Large intestine (tissue), 3 donors: ENCODE results near the gene SHOX. TPM values are rescaled to one million over a fixed set of nuclear protein-coding genes. Genes with fewer than 3 reads are reported as not detected.

ENCODE experiments used
- DNase-seq, 2 donors: peaks; one replicate each; pipeline versions ENCODE4 v3.0.0 to v3.0.0-alpha.2; 2013
- H3K27ac ChIP-seq: one replicate; pipeline ENCODE4 v1.5.1; 2013; ENCODE audit warnings: low read length
- H3K27me3 ChIP-seq: 2 replicates; pipeline ENCODE4 v1.6.1; 2013; ENCODE audit warnings: low read length; ENCODE audit not compliant: control insufficient read depth, insufficient read depth
- H3K36me3 ChIP-seq: 2 replicates; pipeline ENCODE4 v1.6.1; 2013; ENCODE audit warnings: low read length; ENCODE audit not compliant: control insufficient read depth, insufficient read depth
- H3K4me1 ChIP-seq: one replicate; pipeline ENCODE4 v1.6.1; 2013; ENCODE audit warnings: low read length; ENCODE audit not compliant: control insufficient read depth, insufficient read depth
- H3K4me3 ChIP-seq: one replicate; pipeline ENCODE4 v1.5.1; 2013; ENCODE audit warnings: low read length
- H3K9me3 ChIP-seq: one replicate; pipeline ENCODE4 v1.6.1; 2013; ENCODE audit warnings: mild to moderate bottlenecking, low read depth, low read length, moderate library complexity; ENCODE audit not compliant: control insufficient read depth
- WGBS: methylation state at CpG from one replicate; pipeline ENCODE4 v1.1.5; 2013; ENCODE audit warnings: low lambda C conversion rate; ENCODE audit not compliant: insufficient coverage; 5-methylcytosine and 5-hydroxymethylcytosine counted together
- polyA plus RNA-seq: library from polyadenylated mRNA; unstranded; fragments of 120-200 nt; gene quantifications from one replicate; pipeline ENCODE4 v1.2.1, GENCODE V29; 2013

The SHOX gene
- polyA plus RNA-seq, 1 donor = 0.01 TPM

DNA sequence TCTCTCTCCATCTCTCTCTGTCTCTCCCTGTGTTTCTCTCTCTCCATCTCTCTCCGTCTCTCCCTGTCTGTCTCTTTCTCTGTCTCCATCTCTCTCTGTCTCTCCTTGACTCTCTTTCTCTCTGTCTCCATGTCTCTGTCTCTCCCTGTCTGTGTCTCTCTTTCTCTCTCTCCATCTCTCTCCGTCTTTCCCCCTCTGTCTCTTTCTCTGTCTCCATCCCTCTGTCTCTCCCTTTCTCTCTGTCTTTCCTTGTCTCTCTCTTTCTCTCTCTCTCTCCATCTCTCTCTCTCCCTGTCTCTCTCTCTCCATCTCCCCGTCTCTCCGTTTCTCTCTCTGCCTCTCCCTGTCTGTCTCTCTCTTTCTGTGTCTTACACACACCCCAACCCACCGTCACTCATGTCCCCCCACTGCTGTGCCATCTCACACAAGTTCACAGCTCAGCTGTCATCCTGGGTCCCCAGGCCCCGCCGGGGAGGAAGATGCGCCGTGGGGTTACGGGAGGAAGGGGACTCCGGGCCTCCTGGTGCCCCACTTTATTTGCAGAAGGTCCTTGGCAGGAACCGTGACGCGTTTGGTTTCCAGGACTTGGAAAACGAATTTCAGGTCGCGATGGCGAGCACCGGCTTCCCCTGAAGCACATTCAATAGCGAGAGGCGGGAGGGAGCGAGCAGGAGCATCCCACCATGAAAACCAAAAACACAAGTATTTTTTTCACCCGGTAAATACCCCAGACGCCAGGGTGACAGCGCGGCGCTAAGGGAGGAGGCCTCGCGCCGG lies 1.2 kb upstream of the SHOX start:
- peaks cover 76% of the 10 kb centered on the region for H3K27me3 ChIP-seq
- H3K4me1 ChIP-seq = no peaks in the 10 kb centered on the region
- peaks cover 11% of the 10 kb centered on the region for H3K9me3 ChIP-seq
- H3K27ac ChIP-seq = no peak overlapping the region
- no peak overlapping the region for H3K4me3 ChIP-seq
- H3K36me3 ChIP-seq = no peaks in the 10 kb centered on the region
- no peak for DNase-seq
- WGBS = 12% methylated on average over 4 of the region's 30 CpGs

DNA sequence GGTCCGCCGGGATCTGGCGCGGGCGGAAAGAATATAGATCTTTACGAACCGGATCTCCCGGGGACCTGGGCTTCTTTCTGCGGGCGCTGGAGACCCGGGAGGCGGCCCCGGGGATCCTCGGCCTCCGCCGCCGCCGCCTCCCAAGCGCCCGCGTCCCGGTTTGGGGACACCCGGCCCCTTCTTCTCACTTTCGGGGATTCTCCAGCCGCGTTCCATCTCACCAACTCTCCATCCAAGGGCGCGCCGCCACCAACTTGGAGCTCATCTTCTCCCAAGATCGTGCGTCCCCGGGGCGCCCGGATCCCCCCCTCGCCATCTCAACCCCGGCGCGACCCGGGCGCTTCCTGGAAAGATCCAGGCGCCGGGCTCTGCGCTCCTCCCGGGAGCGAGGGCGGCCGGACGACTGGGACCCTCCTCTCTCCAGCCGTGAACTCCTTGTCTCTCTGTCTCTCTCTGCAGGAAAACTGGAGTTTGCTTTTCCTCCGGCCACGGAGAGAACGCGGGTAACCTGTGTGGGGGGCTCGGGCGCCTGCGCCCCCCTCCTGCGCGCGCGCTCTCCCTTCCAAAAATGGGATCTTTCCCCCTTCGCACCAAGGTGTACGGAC lies 482 bp upstream of the SHOX start:
- H3K4me1 ChIP-seq = no peaks in the 10 kb centered on the region
- no CpG with 5 or more reads among the region's 62 CpGs for WGBS
- H3K4me3 ChIP-seq = no peak overlapping the region
- no peak for DNase-seq
- H3K36me3 ChIP-seq = no peaks in the 10 kb centered on the region
- H3K27me3 ChIP-seq = peaks cover 81% of the 10 kb centered on the region
- no peak overlapping the region for H3K27ac ChIP-seq
- peaks cover 11% of the 10 kb centered on the region for H3K9me3 ChIP-seq

DNA sequence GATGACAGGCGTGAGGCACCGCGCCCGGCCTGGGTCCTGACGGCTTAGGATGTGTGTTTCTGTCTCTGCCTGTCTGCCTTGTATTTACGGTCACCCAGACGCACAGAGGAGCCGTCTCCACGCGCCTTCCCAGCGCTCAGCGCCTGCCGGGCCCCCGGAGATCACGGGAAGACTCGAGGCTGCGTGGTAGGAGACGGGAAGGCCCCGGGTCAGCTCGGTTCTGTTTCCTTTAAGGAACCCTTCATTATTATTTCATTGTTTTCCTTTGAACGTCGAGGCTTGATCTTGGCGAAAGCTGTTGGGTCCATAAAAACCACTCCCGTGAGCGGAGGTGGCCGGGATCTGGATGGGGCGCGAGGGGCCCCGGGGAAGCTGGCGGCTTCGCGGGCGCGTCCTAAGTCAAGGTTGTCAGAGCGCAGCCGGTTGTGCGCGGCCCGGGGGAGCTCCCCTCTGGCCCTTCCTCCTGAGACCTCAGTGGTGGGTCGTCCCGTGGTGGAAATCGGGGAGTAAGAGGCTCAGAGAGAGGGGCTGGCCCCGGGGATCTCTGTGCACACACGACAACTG lies 1.3 kb downstream of the SHOX start:
- peaks cover 11% of the 10 kb centered on the region for H3K9me3 ChIP-seq
- DNase-seq = no peak
- no peak overlapping the region for H3K4me3 ChIP-seq
- H3K27ac ChIP-seq = no peak overlapping the region
- H3K27me3 ChIP-seq = peaks cover 83% of the 10 kb centered on the region
- WGBS = no CpG with 5 or more reads among the region's 44 CpGs
- no peaks in the 10 kb centered on the region for H3K4me1 ChIP-seq
- no peaks in the 10 kb centered on the region for H3K36me3 ChIP-seq

DNA sequence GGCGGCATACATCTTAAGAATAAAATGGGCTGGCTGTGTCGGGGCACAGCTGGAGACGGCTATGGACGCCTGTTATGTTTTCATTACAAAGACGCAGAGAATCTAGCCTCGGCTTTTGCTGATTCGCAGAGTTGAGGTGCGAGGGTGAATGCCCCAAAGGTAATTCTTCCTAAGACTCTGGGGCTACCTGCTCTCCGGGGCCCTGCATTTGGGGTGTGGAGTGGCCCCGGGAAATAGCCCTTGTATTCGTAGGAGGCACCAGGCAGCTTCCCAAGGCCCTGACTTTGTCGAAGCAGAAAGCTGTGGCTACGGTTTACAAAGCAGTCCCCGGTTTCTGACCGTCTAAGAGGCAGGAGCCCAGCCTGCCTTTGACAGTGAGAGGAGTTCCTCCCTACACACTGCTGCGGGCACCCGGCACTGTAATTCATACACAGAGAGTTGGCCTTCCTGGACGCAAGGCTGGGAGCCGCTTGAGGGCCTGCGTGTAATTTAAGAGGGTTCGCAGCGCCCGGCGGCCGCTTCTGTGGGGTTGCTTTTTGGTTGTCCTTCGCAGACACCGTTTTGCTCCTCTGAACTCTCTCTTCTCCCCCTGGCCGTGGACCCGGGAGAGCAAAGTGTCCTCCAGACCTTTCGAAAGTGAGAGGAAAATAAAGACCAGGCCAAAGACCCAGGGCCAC lies 1.9 kb downstream of the SHOX start:
- H3K4me3 ChIP-seq = no peak overlapping the region
- WGBS = no CpG with 5 or more reads among the region's 30 CpGs
- no peak for DNase-seq
- H3K9me3 ChIP-seq = peaks cover 11% of the 10 kb centered on the region
- H3K27me3 ChIP-seq = peaks cover 83% of the 10 kb centered on the region
- no peak overlapping the region for H3K27ac ChIP-seq
- no peaks in the 10 kb centered on the region for H3K36me3 ChIP-seq
- no peaks in the 10 kb centered on the region for H3K4me1 ChIP-seq

DNA sequence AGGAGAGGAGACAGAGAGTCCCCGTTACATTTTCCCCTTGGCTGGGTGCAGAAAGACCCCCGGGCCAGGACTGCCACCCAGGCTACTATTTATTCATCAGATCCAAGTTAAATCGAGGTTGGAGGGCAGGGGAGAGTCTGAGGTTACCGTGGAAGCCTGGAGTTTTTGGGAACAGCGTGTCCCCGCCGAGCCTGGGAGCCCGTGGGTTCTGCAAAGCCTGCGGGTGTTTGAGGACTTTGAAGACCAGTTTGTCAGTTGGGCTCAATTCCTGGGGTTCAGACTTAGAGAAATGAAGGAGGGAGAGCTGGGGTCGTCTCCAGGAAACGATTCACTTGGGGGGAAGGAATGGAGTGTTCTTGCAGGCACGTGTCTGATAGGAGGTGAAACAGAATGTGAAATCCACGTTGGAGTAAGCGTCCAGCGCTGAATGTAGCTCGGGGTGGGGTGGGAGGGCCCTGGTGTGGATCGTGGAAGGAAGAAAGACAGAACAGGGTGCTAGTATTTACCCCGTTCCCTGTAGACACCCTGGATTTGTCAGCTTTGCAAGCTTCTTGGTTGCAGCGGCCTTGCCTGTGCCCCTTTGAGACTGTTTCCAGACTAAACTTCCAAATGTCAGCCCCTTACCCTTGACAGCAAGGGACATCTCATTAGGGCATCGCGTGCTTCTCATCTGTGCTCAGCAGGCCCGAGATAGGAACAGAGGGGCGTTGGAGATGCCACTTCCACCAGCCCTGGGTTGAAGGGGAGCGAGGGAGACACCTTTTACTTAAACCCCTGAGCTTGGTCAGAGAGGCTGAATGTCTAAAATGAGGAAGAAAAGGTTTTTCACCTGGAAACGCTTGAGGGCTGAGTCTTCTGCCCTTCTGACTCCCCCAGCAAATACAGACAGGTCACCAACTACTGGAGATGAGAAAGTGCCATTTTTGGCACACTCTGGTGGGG lies 2.7 kb downstream of the SHOX start:
- Histone ChIP-seq H3K4me3 (no peak overlapping the region), H3K4me1 (no peaks in the 10 kb centered on the region), H3K36me3 (no peaks in the 10 kb centered on the region), H3K27ac (no peak overlapping the region), H3K9me3 (peaks cover 11% of the 10 kb centered on the region), H3K27me3 (peaks cover 84% of the 10 kb centered on the region)
- WGBS = no CpG with 5 or more reads among the region's 25 CpGs
- DNase-seq = no peak

DNA sequence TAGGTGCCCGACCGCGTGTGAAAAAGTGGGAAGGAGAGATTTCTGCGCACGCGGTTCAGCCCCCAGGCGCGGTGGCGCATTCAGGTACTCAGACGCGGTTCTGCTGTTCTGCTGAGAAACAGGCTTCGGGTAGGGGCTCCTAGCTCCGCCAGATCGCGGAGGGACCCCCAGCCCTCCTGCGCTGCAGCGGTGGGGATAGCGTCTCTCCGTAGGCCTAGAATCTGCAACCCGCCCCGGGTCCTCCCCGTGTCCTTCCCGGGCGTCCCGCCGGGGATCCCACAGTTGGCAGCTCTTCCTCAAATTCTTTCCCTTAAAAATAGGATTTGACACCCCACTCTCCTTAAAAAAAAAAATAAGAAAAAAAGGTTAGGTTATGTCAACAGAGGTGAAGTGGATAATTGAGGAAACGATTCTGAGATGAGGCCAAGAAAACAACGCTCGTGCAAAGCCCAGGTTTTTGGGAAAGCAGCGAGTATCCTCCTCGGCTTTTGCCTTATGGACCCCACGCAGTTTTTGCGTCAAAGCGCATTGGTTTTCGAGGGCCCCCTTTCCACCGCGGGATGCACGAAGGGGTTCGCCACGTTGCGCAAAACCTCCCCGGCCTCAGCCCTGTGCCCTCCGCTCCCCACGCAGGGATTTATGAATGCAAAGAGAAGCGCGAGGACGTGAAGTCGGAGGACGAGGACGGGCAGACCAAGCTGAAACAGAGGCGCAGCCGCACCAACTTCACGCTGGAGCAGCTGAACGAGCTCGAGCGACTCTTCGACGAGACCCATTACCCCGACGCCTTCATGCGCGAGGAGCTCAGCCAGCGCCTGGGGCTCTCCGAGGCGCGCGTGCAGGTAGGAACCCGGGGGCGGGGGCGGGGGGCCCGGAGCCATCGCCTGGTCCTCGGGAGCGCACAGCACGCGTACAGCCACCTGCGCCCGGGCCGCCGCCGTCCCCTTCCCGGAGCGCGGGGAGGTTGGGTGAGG lies 3.7 kb downstream of the SHOX start:
- Histone ChIP-seq H3K27ac (no peak overlapping the region), H3K36me3 (no peaks in the 10 kb centered on the region), H3K4me1 (no peaks in the 10 kb centered on the region), H3K9me3 (peaks cover 11% of the 10 kb centered on the region), H3K4me3 (no peak overlapping the region), H3K27me3 (peaks cover 92% of the 10 kb centered on the region)
- WGBS = no CpG with 5 or more reads among the region's 84 CpGs
- no peak for DNase-seq

DNA sequence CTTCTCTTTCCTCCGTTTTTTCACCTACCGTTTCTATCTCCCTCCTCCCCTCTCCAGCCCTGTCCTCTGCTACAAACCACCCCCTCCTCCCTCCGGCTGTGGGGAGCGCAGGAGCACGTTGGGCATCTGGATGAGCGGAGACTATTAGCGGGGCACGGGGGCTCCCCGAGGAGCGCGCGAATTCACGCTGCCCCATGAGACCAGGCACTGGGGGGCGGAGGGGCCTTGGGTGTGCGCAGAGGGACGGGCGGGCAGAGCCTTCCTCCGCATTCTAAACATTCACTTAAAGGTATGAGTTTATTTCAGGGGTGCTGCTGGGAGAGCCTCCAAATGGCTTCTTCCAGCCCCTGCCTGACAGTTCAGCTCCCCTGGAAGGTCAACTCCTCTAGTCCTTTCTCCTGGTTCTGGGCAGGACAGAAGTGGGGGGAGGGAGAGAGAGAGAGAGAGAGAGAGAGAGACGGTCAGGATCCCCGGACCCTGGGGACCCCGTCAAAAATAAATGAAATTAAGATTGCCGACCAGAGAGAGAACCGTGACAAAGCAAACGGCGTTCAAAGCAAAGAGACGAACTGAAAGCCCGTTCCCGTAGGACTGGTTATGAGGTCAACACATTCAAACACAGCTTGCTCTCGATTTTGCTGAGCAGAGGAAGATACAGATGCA lies 5.0 kb downstream of the SHOX start:
- H3K27ac ChIP-seq = no peak overlapping the region
- H3K4me3 ChIP-seq = no peak overlapping the region
- no peak for DNase-seq
- peaks cover 91% of the 10 kb centered on the region for H3K27me3 ChIP-seq
- peaks cover 8% of the 10 kb centered on the region for H3K9me3 ChIP-seq
- WGBS = 5% methylated on average over 4 of the region's 29 CpGs
- H3K4me1 ChIP-seq = no peaks in the 10 kb centered on the region
- no peaks in the 10 kb centered on the region for H3K36me3 ChIP-seq

DNA sequence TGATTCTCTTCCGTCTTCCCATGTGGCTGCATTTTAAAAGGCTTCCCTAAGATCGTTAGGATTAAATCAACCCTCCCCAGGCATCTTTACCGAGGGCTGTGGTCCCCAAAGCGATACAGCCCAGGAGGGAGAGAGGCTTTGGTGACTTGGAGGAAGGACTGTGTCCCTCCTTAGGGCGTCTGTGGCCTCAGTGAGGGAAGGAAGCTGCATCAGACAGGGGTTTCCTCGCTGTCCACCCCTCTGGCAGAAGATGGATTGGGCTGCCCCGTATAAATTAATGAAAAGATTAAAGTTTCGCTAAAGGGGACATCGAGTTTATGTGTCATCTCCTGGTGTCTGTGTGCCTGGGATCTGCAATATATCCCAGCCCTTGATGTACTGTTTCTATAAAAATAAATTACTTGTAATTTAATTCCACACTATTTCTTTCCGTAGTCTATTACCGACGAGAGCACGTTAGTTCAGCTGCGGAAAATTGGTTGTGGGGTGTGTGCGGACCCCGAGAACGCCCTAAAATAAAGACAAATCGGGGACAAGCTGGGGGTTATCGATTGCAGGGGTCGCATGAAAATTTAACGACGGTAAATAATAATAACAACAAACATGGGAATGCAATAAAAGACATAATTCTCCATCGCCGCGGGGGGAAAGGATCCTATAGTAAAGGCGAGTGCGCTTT lies 6.5 kb downstream of the SHOX start:
- H3K27me3 ChIP-seq = peaks cover 90% of the 10 kb centered on the region
- no peak overlapping the region for H3K4me3 ChIP-seq
- no peaks in the 10 kb centered on the region for H3K4me1 ChIP-seq
- no peak overlapping the region for H3K27ac ChIP-seq
- 0% methylated on average over 6 of the region's 27 CpGs for WGBS
- H3K9me3 ChIP-seq = no peaks in the 10 kb centered on the region
- H3K36me3 ChIP-seq = no peaks in the 10 kb centered on the region
- no peak for DNase-seq
